ENCODE data around the gene TMEM235.

TMEM235 gene

DNA sequence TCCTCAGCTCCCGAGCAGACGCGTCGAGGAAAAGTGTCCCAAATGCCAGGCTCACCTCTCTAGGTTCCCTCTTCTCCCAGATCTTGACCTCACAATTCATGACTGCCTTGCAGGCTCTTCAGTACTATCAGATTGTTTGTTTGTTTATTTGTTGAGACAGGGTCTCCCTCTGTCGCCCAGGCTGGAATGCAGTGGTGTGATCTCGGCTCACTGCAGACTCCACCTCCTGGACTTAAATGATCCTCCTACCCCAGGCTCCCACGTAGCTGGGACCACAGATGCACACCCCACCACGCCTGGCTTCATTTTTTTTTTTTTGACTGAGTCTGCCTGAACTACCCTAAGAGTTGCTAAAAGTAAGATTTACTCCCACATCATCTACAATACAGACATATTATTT lies 15.9 kb downstream of the TMEM235 start:
- H3K4me3 ChIP-seq (ENCODE audit: low read length): no peak overlapping the region
- DNase-seq (ENCODE audit: low read depth): no peak
- TF ChIP-seq, protein P1, sequence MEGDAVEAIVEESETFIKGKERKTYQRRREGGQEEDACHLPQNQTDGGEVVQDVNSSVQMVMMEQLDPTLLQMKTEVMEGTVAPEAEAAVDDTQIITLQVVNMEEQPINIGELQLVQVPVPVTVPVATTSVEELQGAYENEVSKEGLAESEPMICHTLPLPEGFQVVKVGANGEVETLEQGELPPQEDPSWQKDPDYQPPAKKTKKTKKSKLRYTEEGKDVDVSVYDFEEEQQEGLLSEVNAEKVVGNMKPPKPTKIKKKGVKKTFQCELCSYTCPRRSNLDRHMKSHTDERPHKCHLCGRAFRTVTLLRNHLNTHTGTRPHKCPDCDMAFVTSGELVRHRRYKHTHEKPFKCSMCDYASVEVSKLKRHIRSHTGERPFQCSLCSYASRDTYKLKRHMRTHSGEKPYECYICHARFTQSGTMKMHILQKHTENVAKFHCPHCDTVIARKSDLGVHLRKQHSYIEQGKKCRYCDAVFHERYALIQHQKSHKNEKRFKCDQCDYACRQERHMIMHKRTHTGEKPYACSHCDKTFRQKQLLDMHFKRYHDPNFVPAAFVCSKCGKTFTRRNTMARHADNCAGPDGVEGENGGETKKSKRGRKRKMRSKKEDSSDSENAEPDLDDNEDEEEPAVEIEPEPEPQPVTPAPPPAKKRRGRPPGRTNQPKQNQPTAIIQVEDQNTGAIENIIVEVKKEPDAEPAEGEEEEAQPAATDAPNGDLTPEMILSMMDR (conservative IDR thresholded peaks at IDR 0.05; ENCODE audit: low read length): no peak

- TF ChIP-seq, protein P1 (conservative IDR thresholded peaks at IDR 0.05; ENCODE audit: low read length): no peak
- DNase-seq (ENCODE audit: low read depth): no peak
- H3K4me3 ChIP-seq (ENCODE audit: low read length): no peak overlapping the region
Observed at GRCh38 chr17:78248051-78248914, 16.9 kb downstream of the TMEM235 start.

DNA sequence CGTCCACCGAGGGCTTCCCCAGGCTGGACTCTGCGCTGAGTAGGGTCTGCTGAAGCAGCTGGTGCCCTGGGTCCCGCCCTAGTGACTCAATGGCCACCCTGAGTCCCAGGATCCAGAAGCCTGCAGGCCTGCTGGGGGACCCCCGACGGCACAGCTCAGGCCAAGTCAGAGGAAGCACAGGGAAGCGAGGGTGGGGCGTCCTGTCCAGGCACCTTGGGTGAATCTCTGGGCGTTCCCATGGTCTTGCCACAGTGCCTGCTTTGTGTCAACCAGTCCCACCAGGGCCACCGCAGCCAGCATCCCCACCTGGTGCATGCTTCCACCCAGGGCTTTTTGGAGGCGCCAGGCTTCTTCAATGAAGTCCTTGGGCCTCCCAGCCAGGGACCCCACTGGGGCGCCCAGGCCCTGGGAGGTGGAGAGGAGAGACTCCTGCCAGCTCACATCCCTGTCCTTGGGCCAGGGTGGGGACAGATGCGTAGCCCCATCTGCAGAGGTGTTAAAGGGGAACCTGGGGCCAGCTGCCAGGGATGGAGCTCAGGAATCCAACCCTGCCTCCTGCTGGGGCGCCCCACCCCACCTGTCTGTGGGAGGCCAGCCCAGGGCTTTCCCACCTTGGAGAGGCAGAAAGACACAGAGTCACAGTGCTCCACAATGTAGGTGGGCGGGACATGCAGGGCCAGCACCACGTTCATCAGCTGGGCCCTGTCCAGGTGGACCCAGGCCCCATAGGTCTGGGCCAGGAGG lies 17.8 kb downstream of the TMEM235 start:
- DNase-seq (ENCODE audit: low read depth): no peak
- TF ChIP-seq, protein P1 (conservative IDR thresholded peaks at IDR 0.05; ENCODE audit: low read length): no peak

DNA sequence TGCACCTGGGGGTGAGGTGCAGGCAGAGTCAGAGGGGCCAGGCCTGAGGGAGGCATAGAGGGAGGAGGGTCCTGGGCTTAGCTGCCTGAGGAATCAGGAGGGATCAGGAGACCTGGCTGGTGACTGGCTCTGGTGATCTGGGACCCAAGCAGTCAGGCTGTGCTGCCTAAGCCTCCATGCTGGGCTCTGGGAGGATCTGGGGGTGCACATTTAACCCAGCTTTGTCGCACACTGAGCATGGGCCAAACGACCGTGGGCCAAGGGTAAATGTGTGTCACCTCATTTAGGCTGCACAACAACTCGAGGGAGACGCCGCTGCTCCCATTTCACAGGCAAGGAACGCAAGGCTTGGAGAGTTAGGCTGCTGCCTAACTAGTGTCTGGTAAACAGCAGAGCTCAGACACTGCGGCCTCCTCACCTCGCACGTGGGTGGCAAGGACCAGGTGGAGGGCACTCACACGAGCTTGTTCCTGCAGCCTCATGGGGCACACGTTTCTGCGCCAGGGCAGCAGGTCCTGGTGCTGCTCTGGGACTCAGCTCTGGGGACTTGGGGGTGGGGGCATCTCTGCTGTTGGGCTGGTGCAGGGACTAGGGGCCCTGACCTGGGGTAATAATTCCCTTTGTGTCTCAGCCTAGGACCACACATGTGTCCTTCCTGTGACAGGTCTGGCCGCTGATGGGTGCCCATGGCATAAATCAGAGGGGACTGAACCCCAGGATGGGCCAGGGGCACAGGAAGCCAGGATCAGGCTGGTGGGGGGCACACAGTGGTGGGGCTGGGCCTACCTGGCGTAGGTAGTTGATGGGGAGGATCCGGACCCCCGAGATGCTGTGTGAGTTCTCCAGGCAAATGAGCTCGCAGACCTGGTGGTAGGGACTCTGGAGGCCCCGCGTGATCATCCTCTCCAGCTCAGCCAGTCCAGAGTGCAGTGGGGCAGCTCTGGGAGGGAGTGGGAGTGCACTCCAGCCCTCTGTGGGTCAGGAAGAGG lies 18.7 kb downstream of the TMEM235 start:
- DNase-seq (ENCODE audit: low read depth): no peak
- TF ChIP-seq, protein P1 (conservative IDR thresholded peaks at IDR 0.05; ENCODE audit: low read length): no peak
- H3K4me3 ChIP-seq (ENCODE audit: low read length): no peak overlapping the region

More for the DNA sequence above, 17.8 kb downstream of the TMEM235 start:
- no peak overlapping the region for H3K4me3 ChIP-seq (ENCODE audit: low read length)

GRCh38 chr17:78250891-78251772 lies 19.7 kb downstream of the TMEM235 start:
- TF ChIP-seq, protein P1 (conservative IDR thresholded peaks at IDR 0.05; ENCODE audit: low read length): peak; percentile 88
- H3K4me3 ChIP-seq (ENCODE audit: low read length): no peak overlapping the region
- DNase-seq (ENCODE audit: low read depth): peak; percentile 81

DNA sequence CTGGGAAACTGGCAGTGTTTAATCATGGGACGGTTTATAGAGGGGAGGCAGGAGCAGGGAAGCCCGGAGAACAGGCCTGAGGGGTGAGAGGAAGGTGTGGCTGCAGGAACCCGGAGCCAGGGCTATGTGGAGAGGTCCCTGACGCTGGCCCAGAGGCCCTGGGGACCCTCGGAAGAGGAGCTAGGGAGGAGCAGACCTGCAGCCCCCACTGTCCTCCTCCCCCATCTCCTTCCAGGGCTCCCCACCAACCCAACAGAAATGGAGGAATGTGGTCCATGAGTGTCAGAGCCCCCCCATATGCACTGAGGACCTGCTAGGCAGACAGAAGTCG lies 20.3 kb downstream of the TMEM235 start:
- no peak for DNase-seq (ENCODE audit: low read depth)
- no peak overlapping the region for H3K4me3 ChIP-seq (ENCODE audit: low read length)
- TF ChIP-seq, protein P1 (conservative IDR thresholded peaks at IDR 0.05; ENCODE audit: low read length): no peak
